COLO668 (cell line): ENCODE data around the gene MCTP1.

Experiments used
- DNase-seq: peaks from one replicate; lab custom pipeline; 2025; ENCODE audit not compliant: unreplicated experiment; lab: John Stamatoyannopoulos, UW

Gene MCTP1

DNA sequence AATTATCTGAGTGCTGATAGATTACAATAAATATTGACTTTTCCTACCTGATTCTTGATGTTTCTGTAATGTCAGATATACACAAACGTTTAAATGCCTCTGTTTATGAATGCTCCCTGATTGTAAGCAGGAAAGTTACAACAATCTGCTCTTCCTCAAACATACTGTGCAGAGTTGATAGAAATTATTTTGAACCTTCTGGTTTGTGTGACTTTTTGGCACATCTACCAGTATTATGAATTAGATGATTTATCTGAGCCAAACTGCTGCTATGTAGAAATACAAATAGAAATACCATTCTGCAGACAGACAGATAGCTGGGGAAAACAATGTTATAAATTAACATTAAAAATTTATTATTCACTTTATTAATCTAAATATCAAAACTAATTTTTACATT is 553.4 kb downstream of the MCTP1 start:
- DNase-seq = no peak

GRCh38 chr5:94725142-94725541 is 559.8 kb downstream of the MCTP1 start:
- no peak for DNase-seq

DNA sequence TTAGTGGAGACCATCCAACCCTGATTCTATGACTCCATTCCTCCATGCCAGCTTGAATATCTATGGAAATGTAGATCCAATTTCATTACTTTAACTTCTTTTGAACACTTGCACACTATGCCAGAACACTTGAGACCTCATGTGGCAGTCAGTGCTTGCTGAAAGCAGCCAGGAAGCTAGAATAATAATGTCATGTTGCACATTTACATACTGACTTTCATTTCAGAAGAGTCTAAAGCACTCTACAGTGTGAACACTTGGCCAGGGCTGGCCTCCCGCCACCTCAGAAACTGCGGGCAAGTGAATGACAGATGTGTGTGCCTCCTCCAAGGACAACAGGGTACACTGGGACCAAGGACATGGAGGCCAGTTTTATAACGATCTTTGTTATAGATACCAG is 569.1 kb downstream of the MCTP1 start:
- DNase-seq = no peak

GRCh38 chr5:94711785-94712184 is 573.1 kb downstream of the MCTP1 start:
- DNase-seq = no peak

- no peak for DNase-seq
These were observed 575.6 kb downstream of the MCTP1 start for GRCh38 chr5:94709277-94709676.

GRCh38 chr5:94707359-94707758 is 577.5 kb downstream of the MCTP1 start:
- no peak for DNase-seq

- DNase-seq = no peak
These were observed 579.5 kb downstream of the MCTP1 start for GRCh38 chr5:94705427-94705826.

GRCh38 chr5:94702729-94703128 is 582.2 kb downstream of the MCTP1 start:
- no peak for DNase-seq

DNA sequence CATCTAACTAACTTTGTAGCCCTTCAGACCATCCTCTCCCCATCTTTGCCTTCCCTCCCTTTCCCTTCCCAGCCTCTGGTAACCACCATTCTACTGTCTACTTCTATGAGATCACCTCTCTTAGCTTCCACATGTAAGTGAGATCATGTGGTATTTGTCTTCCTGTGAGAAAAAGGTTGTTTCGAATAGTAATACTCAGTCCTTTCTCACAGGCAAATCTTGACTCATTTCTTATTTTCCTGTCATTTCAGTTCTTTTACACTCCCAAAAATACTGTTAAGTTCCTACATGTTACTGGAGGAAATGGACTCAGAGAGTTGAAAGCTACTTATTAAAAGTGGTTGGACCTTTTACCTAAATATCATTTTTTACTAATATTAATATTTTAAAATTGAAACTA is 584.3 kb downstream of the MCTP1 start:
- no peak for DNase-seq

GRCh38 chr5:94699562-94699961 is 585.3 kb downstream of the MCTP1 start:
- DNase-seq = no peak

DNA sequence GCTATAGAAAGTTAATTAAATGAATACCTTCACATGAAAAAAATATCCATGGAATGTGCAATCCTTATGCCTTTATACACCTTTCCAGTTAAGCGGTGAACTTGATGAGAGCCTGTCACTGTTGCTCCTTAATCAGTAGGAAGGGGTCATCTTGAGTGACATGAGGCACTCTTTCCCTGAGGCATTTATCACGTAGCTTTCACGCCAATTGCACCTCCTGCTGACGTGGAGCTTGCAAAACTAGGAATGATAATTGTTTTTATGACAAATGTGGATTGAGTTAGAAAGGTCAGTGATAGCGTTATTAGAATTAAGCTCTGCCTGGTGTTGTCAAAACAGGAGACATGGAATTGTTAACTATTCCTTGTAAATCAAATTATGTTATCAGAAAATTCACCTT is 586.7 kb downstream of the MCTP1 start:
- no peak for DNase-seq

GRCh38 chr5:94694671-94695070 is 590.2 kb downstream of the MCTP1 start:
- DNase-seq = no peak

DNA sequence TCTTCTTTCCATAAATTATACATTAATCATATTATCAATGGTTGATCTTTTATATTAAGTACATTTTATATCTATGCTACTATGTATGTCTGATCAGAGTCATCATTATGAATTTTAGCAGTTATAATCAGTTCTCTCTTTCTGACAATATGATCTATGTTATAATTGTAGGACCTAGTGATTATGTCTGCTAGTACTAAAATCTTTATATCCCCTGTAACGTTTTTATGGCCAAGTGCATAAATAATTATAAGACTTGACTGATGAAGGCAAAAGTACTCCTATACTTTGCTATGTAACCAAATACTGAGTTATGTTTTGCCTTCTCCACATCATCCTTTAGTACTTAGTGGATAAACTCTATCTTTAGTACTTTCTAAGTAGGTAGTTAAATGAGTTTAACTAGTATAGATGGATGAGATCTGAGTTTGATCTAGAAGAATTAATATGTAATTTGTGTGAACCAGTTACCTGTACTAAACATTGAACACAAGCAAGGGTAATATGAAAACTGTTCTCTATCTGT is 591.0 kb downstream of the MCTP1 start:
- no peak for DNase-seq

DNA sequence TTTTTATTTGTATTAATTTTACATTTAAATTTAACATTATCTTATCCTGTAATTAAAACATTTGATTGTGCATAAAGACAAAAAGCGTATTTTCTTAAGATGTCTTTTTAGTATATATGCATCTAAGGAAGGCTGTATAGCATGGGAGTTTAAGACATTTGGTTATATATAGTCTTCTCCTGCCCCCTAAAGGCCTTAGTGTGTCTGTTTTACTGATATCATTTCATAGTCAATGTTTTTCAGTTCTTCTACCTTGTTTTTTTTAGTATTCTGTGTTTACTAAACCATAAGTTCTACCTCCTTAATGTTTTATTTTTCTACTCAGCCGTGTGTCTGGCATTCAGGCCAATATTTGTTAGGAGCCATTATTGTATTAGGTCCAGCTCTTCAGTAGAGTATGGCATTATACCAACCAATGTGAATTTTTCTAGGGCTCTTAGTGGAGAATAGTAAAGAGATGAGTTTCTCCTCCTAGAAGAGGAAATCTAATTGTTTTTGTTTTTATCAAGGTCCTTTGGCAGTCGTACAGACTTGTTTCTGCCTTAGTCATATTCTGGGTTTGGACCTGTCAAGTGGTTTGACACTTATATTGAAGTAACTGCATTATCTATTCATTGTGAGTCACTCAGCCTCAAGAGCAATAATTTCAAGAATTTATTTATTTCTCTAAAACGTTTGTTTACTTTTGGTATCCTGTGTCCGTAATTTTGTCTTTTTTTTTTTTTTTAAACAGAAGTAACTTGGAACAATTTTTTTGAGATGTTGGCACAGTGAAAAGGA is 591.7 kb downstream of the MCTP1 start:
- DNase-seq = no peak

- no peak for DNase-seq
These were observed 592.3 kb downstream of the MCTP1 start for GRCh38 chr5:94692581-94692980.

DNA sequence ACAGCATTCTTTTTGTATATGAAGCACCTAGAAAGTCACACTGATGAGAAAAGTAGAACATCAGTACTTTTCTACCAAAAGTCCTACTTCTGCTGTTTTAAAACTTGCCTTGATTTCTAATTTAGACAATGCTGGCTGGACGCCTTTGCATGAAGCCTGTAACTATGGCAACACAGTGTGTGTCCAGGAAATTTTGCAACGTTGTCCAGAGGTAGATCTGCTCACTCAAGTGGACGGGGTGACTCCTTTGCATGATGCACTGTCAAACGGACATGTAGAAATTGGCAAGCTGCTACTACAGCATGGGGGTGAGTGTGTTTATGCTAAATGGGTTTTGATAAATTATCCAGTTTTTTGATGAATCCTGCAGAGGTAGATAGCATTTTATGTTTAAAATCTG is 592.9 kb downstream of the MCTP1 start:
- DNase-seq = no peak

GRCh38 chr5:94691291-94691690 is 593.6 kb downstream of the MCTP1 start:
- DNase-seq = no peak

DNA sequence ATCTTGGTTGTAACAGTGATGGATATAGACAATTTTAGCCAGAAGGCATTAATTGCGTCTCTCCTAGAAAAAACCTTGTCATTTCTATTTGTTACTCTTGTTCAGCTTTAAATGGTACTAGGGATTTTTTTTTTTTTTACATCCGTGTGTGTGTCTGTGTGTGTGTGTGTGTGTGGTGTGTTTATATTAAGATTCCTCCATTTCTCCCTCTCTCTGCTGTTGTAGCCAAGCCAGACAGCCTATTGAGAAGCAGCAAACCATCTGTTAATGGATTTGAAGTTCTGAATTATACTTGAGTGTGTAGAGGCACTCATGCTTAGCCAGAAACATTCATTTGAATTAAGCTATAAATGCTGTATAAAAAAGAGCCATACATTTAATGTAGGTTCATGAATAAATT is 594.1 kb downstream of the MCTP1 start:
- DNase-seq = no peak

DNA sequence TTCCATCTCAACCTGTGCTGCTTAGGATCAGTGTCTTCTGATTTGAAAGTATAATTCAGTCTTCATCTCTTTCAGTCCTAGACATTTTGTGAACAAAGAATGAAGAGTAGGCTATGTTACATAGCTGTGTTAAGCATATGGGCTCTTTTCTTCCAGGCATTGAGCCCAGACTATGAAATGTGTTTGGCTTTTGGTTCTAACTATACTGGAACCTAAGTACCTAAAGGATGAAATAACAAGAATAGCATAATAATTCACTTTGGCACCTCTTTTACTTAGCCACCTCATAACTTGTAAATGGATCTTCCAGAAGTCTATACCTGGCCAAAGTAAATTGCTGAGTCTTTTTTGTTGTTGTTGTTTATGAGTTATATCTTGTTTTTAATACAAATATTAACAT is 595.0 kb downstream of the MCTP1 start:
- DNase-seq = no peak

- DNase-seq = no peak
These were observed 601.9 kb downstream of the MCTP1 start for GRCh38 chr5:94682814-94683520.

DNA sequence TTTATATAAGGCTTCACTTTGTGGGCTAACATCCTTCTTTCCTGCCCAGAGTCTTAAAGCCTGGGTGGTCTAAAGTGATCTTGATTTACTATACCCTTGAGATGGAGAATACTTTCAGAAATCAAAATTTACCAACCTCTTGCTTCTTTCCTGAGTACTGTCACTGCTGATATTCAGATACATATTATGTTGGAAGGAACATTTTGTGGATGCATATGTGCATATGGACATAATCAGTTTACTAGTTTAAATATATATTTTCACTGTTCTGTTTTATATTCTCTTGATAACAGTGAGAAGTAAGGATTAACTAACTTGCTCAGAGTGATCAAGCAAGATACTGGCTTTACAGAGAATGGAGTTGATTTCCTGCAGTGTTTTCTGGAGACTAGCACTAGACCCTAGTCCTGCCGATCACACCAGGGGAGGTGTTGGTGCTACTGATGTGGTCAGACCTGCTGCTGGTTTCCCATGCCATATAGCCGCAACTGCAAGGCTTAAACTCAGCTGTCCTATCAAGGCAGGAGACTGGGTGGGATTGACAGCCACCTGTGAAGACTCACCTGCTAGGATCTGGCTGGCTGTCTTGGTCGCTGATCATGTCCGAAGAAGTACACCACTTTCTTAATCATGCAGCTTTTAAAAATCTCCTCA is 608.8 kb downstream of the MCTP1 start:
- no peak for DNase-seq
